AG04449 (cell line): ENCODE measurements around the gene TMEM163.

ENCODE experiments used
- CTCF ChIA-PET: fragments of 350-600 bp; formaldehyde crosslinking; extraction: SDS; loops from one replicate; lab custom pipeline; 2021; ENCODE audit warnings: antibody characterized with exemption; lab: Yijun Ruan, JAX
- POLR2A ChIA-PET: fragments of 400-600, 350-600 bp; formaldehyde crosslinking; extraction: SDS; loops from one replicate; lab custom pipeline; 2020; ENCODE audit warnings: antibody characterized with exemption, inconsistent platforms; lab: Yijun Ruan, JAX
- DNase-seq: peaks from one replicate; pipeline ENCODE4 v3.0.0-alpha.2; 2010; ENCODE audit warnings: low read depth, low spot score
- H3K4me3 ChIP-seq: 2 replicates; pipeline ENCODE4 v1.5.1; 2011; ENCODE audit warnings: low read depth, mild to moderate bottlenecking, control low read depth, low read length
- TF ChIP-seq, protein P1 (sequence below): IDR thresholded peaks from one replicate; pipeline ENCODE4 v1.5.1; 2011; ENCODE audit warnings: mild to moderate bottlenecking, moderate library complexity, low read length, control low read depth, inconsistent platforms; ENCODE audit not compliant: insufficient read depth; ENCODE audit errors: missing control alignments

TMEM163 gene

DNA sequence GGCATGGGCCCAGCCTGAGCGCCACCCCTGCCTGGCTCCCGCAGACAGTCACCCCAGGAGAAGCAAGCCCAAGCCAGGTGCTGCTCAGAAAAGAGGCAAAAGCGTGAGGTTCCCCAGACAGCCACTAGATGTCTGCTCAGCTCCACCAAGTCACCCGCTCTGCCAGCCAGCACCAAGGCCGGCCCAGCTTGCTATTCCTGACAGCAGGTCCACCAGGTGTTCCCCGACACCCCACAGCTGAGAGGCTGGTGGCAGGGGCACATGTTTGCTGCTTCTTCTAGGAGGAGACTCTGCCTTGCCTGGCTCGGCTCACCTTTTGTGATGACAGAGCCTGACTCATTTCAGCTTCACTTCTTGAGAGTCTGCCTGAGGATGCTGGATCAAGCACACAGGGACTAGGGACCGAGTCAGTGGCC, 258.2 kb downstream of the TMEM163 start:
- H3K4me3 ChIP-seq, result no peak overlapping the region
- TF ChIP-seq, protein P1, sequence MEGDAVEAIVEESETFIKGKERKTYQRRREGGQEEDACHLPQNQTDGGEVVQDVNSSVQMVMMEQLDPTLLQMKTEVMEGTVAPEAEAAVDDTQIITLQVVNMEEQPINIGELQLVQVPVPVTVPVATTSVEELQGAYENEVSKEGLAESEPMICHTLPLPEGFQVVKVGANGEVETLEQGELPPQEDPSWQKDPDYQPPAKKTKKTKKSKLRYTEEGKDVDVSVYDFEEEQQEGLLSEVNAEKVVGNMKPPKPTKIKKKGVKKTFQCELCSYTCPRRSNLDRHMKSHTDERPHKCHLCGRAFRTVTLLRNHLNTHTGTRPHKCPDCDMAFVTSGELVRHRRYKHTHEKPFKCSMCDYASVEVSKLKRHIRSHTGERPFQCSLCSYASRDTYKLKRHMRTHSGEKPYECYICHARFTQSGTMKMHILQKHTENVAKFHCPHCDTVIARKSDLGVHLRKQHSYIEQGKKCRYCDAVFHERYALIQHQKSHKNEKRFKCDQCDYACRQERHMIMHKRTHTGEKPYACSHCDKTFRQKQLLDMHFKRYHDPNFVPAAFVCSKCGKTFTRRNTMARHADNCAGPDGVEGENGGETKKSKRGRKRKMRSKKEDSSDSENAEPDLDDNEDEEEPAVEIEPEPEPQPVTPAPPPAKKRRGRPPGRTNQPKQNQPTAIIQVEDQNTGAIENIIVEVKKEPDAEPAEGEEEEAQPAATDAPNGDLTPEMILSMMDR, result peak; percentile 71
- POLR2A ChIA-PET, result no interaction called here
- CTCF ChIA-PET, result interaction anchor here (0.8 to 5.1 kb wide), 17 partner anchors 9 to 498 kb away, joined by 3 to 46 read pairs (median 4); no protein-coding TSS in a partner anchor
- DNase-seq, result no peak

- ChIA-PET POLR2A (no interaction called here), CTCF (interaction anchor here (0.8 to 5.1 kb wide), 16 partner anchors 8 to 499 kb away, joined by 3 to 46 read pairs (median 4); no protein-coding TSS in a partner anchor)
- no peak for DNase-seq
- TF ChIP-seq, protein P1, result no peak
- no peak overlapping the region for H3K4me3 ChIP-seq
Observed at GRCh38 chr2:134459706-134460406, 258.9 kb downstream of the TMEM163 start.

GRCh38 chr2:134458950-134459349, 259.9 kb downstream of the TMEM163 start:
- ChIA-PET POLR2A (interaction anchor here (0.5 kb wide), 1 partner anchor 386 kb away, joined by 3 read pairs; no protein-coding TSS in a partner anchor), CTCF (interaction anchor here (3.8 kb wide), 1 partner anchor 11 kb away, joined by 12 read pairs; no protein-coding TSS in a partner anchor)
- DNase-seq, result no peak
- TF ChIP-seq, protein P1, result no peak
- H3K4me3 ChIP-seq, result no peak overlapping the region

GRCh38 chr2:134458473-134458853, 260.3 kb downstream of the TMEM163 start:
- TF ChIP-seq, protein P1, result no peak
- ChIA-PET POLR2A (interaction anchor here (0.5 kb wide), 1 partner anchor 386 kb away, joined by 3 read pairs; no protein-coding TSS in a partner anchor), CTCF (interaction anchor here (3.8 kb wide), 1 partner anchor 10 kb away, joined by 12 read pairs; no protein-coding TSS in a partner anchor)
- no peak for DNase-seq
- no peak overlapping the region for H3K4me3 ChIP-seq

- TF ChIP-seq, protein P1, result no peak
- no peak for DNase-seq
- CTCF ChIA-PET, result interaction anchor here (3.8 kb wide), 1 partner anchor 10 kb away, joined by 12 read pairs; no protein-coding TSS in a partner anchor
- POLR2A ChIA-PET, result no interaction called here
- no peak overlapping the region for H3K4me3 ChIP-seq
Observed at GRCh38 chr2:134457765-134458472, 260.9 kb downstream of the TMEM163 start.

GRCh38 chr2:134457353-134457752, 261.4 kb downstream of the TMEM163 start:
- TF ChIP-seq, protein P1, result no peak
- no peak for DNase-seq
- ChIA-PET POLR2A (no interaction called here), CTCF (no interaction called here)
- H3K4me3 ChIP-seq, result no peak overlapping the region
